HepG2 (cell line): ENCODE measurements around the gene FNDC3B. TPM values are rescaled to one million over a fixed set of nuclear protein-coding genes. Genes with fewer than 3 reads are reported as not detected.
A peak's percentile ranks its signal among the peaks of the same experiment; 100 is the strongest.

Experiments used
- ATAC-seq: fragments of 200-7000 bp; cut with Tn5 transposase; 3 replicates; pipeline ENCODE4 v1.9.1; 2020; ENCODE audit warnings: mild to moderate bottlenecking, moderate library complexity
- BruUV-seq: library from RNA; stranded (reverse); fragments of 400-500 nt; replicated peaks from 2 replicates; lab custom pipeline; 2021; lab: Mats Ljungman, UMichigan
- CTCF ChIA-PET: fragments of 300-600 bp; formaldehyde crosslinking; extraction: SDS; loops from one replicate; lab custom pipeline; 2021; ENCODE audit warnings: low total read pairs, inconsistent platforms, low intra/inter-chr PET ratio; lab: Yijun Ruan, JAX
- POLR2A ChIA-PET: fragments of 350-600 bp; sonication (Branson Sonifier 250); formaldehyde crosslinking; loops from one replicate; lab custom pipeline; 2020; ENCODE audit warnings: antibody characterized with exemption, inconsistent platforms; lab: Yijun Ruan, JAX
- DNase-seq: peaks from one replicate; pipeline ENCODE4 v3.0.0-alpha.2; 2015; ENCODE audit warnings: low spot score
- FAIRE-seq: peaks from 3 replicates; lab custom pipeline; 2011; peaks lifted over from hg19 to GRCh38; lab: Jason Lieb, UNC
- H2AFZ ChIP-seq: one replicate; pipeline ENCODE4 v1.6.1; 2011; ENCODE audit warnings: low read length, inconsistent platforms
- H3K27ac ChIP-seq: fragments of 300-600 bp; 3 replicates; pipeline ENCODE4 v1.8.0; 2011; ENCODE audit warnings: mixed run types, mild to moderate bottlenecking, mixed read lengths, low read length, inconsistent platforms; ENCODE audit not compliant: insufficient read depth; ENCODE audit errors: extremely low read length
- H3K27me3 ChIP-seq, 2 experiments: fragments of 200-600 bp in 1 of 2; 2 replicates in 1 of 2; 3 replicates in 1 of 2; pipeline versions ENCODE4 v1.6.0 to v1.8.0; 2011; ENCODE audit warnings: low read length in 2 of 2, mild to moderate bottlenecking in 2 of 2, moderate library complexity in 2 of 2, inconsistent platforms in 1 of 2; ENCODE audit not compliant: insufficient read depth in 2 of 2, control insufficient read depth in 1 of 2
- H3K36me3 ChIP-seq, 2 experiments: fragments of 200-600 bp in 1 of 2; replicated peaks in 1 of 2; 2 replicates in 1 of 2; 3 replicates in 1 of 2; pipeline versions ENCODE4 v1.5.1 to v1.8.0; 2011; ENCODE audit warnings: low read length in 2 of 2, inconsistent platforms in 1 of 2; ENCODE audit not compliant: insufficient read depth in 2 of 2, control insufficient read depth in 1 of 2
- H3K4me1 ChIP-seq: 2 replicates; pipeline ENCODE4 v1.5.1; 2012; ENCODE audit warnings: low read length, inconsistent platforms; ENCODE audit not compliant: insufficient read depth
- H3K4me2 ChIP-seq: 2 replicates; pipeline ENCODE4 v1.6.0; 2011; ENCODE audit warnings: low read depth, low read length, inconsistent platforms
- H3K4me3 ChIP-seq, 3 experiments: fragments of 200-600 bp in 1 of 3; sonication (generic), shearing (Covaris generic) in 1 of 3; replicated peaks in 1 of 3; 2 replicates each; pipeline ENCODE4 v1.5.1; 2011 to 2016; ENCODE audit warnings: low read length in 3 of 3, inconsistent platforms in 2 of 3, low read depth in 2 of 3, mild to moderate bottlenecking in 2 of 3, control low read depth in 1 of 3, mixed read lengths in 1 of 3; ENCODE audit not compliant: insufficient read depth in 1 of 3
- H3K79me2 ChIP-seq: one replicate; pipeline ENCODE4 v1.6.1; 2011; ENCODE audit warnings: low read length, inconsistent platforms; ENCODE audit not compliant: insufficient read depth
- H3K9ac ChIP-seq: 2 replicates; pipeline ENCODE4 v1.6.0; 2011; ENCODE audit warnings: mild to moderate bottlenecking, low read depth, low read length, inconsistent platforms; ENCODE audit not compliant: insufficient read depth
- H3K9me3 ChIP-seq: 2 replicates; pipeline ENCODE4 v1.5.1; 2012; ENCODE audit warnings: mild to moderate bottlenecking, low read length
- H4K20me1 ChIP-seq: 2 replicates; pipeline ENCODE4 v1.6.0; 2011; ENCODE audit warnings: inconsistent platforms, mild to moderate bottlenecking, low read length, moderate library complexity; ENCODE audit not compliant: insufficient read depth
- AGO2 ChIP-seq: fragments of 200-400 bp; formaldehyde crosslinking; optimal IDR thresholded peaks from 2 replicates; pipeline ENCODE3; 2017; ENCODE audit warnings: mild to moderate bottlenecking, low read depth, low read length, moderate library complexity
- HES4 ChIP-seq: sonication (generic); formaldehyde crosslinking; IDR thresholded peaks from 2 replicates; pipeline ENCODE4 v1.9.0; 2021; ENCODE audit warnings: mild to moderate bottlenecking, missing genetic modification reagents, borderline replicate concordance
- HMGA1 ChIP-seq: sonication (generic); formaldehyde crosslinking; conservative IDR thresholded peaks from 2 replicates; pipeline ENCODE4 v1.4.0; 2020; ENCODE audit warnings: missing genetic modification reagents
- HNF4A ChIP-seq: sonication (generic); formaldehyde crosslinking; IDR thresholded peaks from 2 replicates; pipeline ENCODE4 v1.4.0; 2020; ENCODE audit warnings: missing genetic modification reagents
- KDM4B ChIP-seq: sonication (generic); formaldehyde crosslinking; IDR thresholded peaks from 2 replicates; pipeline ENCODE4 v1.4.0; 2020; ENCODE audit warnings: missing genetic modification reagents
- NFRKB ChIP-seq: fragments of 450-650 bp; IDR thresholded peaks from 2 replicates; pipeline ENCODE4 v1.6.1; 2017
- PHF5A ChIP-seq: IDR thresholded peaks from one replicate; pipeline ENCODE4 v1.6.1; 2018; ENCODE audit warnings: low read depth, missing genetic modification reagents; ENCODE audit not compliant: unreplicated experiment
- RBM22 ChIP-seq: fragments of 200-400 bp; formaldehyde crosslinking; optimal IDR thresholded peaks from 2 replicates; pipeline ENCODE3; 2017; ENCODE audit warnings: mild to moderate bottlenecking, low read length, moderate library complexity
- WGBS: methylation state at CpG from one replicate; pipeline ENCODE4 v1.1.6; 2017; ENCODE audit warnings: low lambda C conversion rate; 5-methylcytosine and 5-hydroxymethylcytosine counted together
- in situ Hi-C: cut with HindIII; loops from 2 replicates; pipeline ENCODE4 v1.10.0; 2017; ENCODE audit warnings: low pct_unique_long_range_greater_than_20kb; ENCODE audit not compliant: extremely low pct_ligation_motif_present
- intact Hi-C: fragments of 100-400 bp; cut with micrococcal nuclease; formaldehyde crosslinking; loops from one replicate; pipeline ENCODE4 v1.10.0; 2022; ENCODE audit not compliant: unreplicated experiment
- polyA plus RNA-seq, 8 experiments: library from polyadenylated mRNA; depleted of rRNA in 3 of 8; stranded (reverse) in 7 of 8; unstranded in 1 of 8; fragments of >200 nt; fragmentation: Illumina TruSeq in 4 of 8; extraction: Trizol in 4 of 8; gene quantifications; 2 replicates each; pipeline versions ENCODE4 v1.2.1 to v1.2.3, GENCODE V29; 2011 to 2016; ENCODE audit warnings: low read depth in 4 of 8, missing spikeins in 1 of 8, mixed read lengths in 1 of 8; ENCODE audit not compliant: insufficient read depth in 1 of 8
- total RNA-seq, 5 experiments: library from RNA; depleted of rRNA; stranded (reverse); fragments of >200 nt; fragmentation: Illumina TruSeq; extraction: Trizol; gene quantifications; 2 replicates each; pipeline ENCODE4 v1.2.3, GENCODE V29; 2016; ENCODE audit warnings: low read depth in 1 of 5

The FNDC3B gene
- total and polyA plus RNA-seq, 2 of the 13 experiments (the other 11 are each of a cell fraction or from before 2014, with no cell fraction given) = 74.8 to 103 TPM

GRCh38 chr3:172359231-172359630, 319.9 kb downstream of the FNDC3B start:
- peak; percentile 1 for TF ChIP-seq AGO2
- no peak for TF ChIP-seq PHF5A (CRISPR knock-in tag)
- peak; percentile 84 for TF ChIP-seq RBM22
- TF ChIP-seq HNF4A (CRISPR knock-in tag) = no peak
- TF ChIP-seq KDM4B (CRISPR knock-in tag) = no peak
- no peak for TF ChIP-seq HES4 (CRISPR knock-in tag)
- no peak for TF ChIP-seq NFRKB
- no peak overlapping the region for H3K4me3 ChIP-seq
- no peak overlapping the region for H3K27ac ChIP-seq
- no peak overlapping the region for H2AFZ ChIP-seq
- ChIA-PET POLR2A (no interaction called here), CTCF (no interaction called here)
- H3K79me2 ChIP-seq = no peaks in the 10 kb centered on the region
- no peaks in the 10 kb centered on the region for H3K27me3 ChIP-seq
- no peak overlapping the region for H3K4me2 ChIP-seq
- H3K9ac ChIP-seq = no peak overlapping the region
- H3K4me1 ChIP-seq = no peaks in the 10 kb centered on the region
- WGBS = 97% methylated on average over 1 of the region's 1 CpG
- intact Hi-C loops (loop anchor here (10.0 kb wide), 1 partner anchor 306 kb away; no protein-coding TSS in a partner anchor), in situ Hi-C loops (no loop called here)
- peaks cover 35 to 93% of the 10 kb centered on the region in 2 experiments for H3K36me3 ChIP-seq
- peaks cover 70% of the 10 kb centered on the region for H4K20me1 ChIP-seq
- ATAC-seq = no peak
- DNase-seq = no peak
- no peaks in the 10 kb centered on the region for H3K9me3 ChIP-seq
- no peak for FAIRE-seq
- BruUV-seq = no TSS peak

GRCh38 chr3:172359996-172360395, 320.6 kb downstream of the FNDC3B start:
- no peak overlapping the region for H3K4me3 ChIP-seq
- intact Hi-C loops = loop anchor here (10.0 kb wide), 1 partner anchor 305 kb away; no protein-coding TSS in a partner anchor
- peaks cover 35 to 92% of the 10 kb centered on the region in 2 experiments for H3K36me3 ChIP-seq
- no TSS peak for BruUV-seq
- ATAC-seq (no peak), FAIRE-seq (no peak), DNase-seq (no peak)
- TF ChIP-seq HMGA1 (CRISPR knock-in tag) (no peak), RBM22 (peak; percentile 21)
- no peak overlapping the region for H3K27ac ChIP-seq
- no peaks in the 10 kb centered on the region for H3K27me3 ChIP-seq
- in situ Hi-C loops = no loop called here
- ChIA-PET POLR2A (no interaction called here), CTCF (no interaction called here)
- no peak overlapping the region for H2AFZ ChIP-seq
- H3K9ac ChIP-seq = no peak overlapping the region
- H3K9me3 ChIP-seq = no peaks in the 10 kb centered on the region
- no peak overlapping the region for H3K4me2 ChIP-seq
- no peaks in the 10 kb centered on the region for H3K79me2 ChIP-seq
- peaks cover 63% of the 10 kb centered on the region for H4K20me1 ChIP-seq
- no peaks in the 10 kb centered on the region for H3K4me1 ChIP-seq
- WGBS = 97% methylated on average over 2 of the region's 2 CpGs
